ENCODE measurements around the gene OLIG2. TPM values are rescaled to one million over a fixed set of nuclear protein-coding genes. Genes with fewer than 3 reads are reported as not detected.

The OLIG2 gene
- polyA plus RNA-seq, 1 of the 3 experiments (the other 2 are of a cell fraction): not detected

GRCh38 chr21:33047231-33047630 is 21.5 kb downstream of the OLIG2 start:
- Histone ChIP-seq H3K27ac (ENCODE audit: low read depth in 2 of 2, low read length in 1 of 2) (no peak overlapping the region), H3K36me3 (replicated peaks in 1 of 2; ENCODE audit: control insufficient read depth in 1 of 2, insufficient read depth in 2 of 2, low read length in 1 of 2) (no peaks in the 10 kb centered on the region), H3K27me3 (ENCODE audit: insufficient read depth) (peaks cover 49% of the 10 kb centered on the region), H4K20me1 (ENCODE audit: insufficient read depth) (no peaks in the 10 kb centered on the region), H3K9me2 (no peaks in the 10 kb centered on the region), H3F3A (replicated peaks; ENCODE audit: insufficient read depth) (peaks cover 6% of the 10 kb centered on the region), H3K79me2 (ENCODE audit: insufficient read depth) (no peaks in the 10 kb centered on the region), H3K9me3 (no peaks in the 10 kb centered on the region), H3K4me1 (ENCODE audit: control insufficient read depth in 1 of 2, insufficient read depth in 2 of 2, low read depth in 1 of 2, low read length in 1 of 2) (peaks cover 0 to 10% of the 10 kb centered on the region in 2 experiments; a peak in 1 of 4 replicates), H2AFZ (ENCODE audit: low read depth) (no peak overlapping the region), H3K4me3 (ENCODE audit: low read depth in 2 of 2, low read length in 1 of 2) (no peak overlapping the region), H3K4me2 (no peak overlapping the region), H3K9ac (no peak overlapping the region)
- 10% methylated on average over 5 of the region's 5 CpGs for WGBS (ENCODE audit: low lambda C conversion rate)
- ChIA-PET POLR2A (no interaction called here), CTCF (interaction anchor here (1.3 kb wide), 1 partner anchor 8 kb away, joined by 3 read pairs; no protein-coding TSS in a partner anchor)
- no peak for DNase-seq
- TF ChIP-seq MAX (IDR thresholded peaks at IDR 0.05; ENCODE audit: low read depth) (no peak), GABPA (IDR thresholded peaks at IDR 0.05; ENCODE audit: low read depth) (no peak), FOSL2 (IDR thresholded peaks at IDR 0.05; ENCODE audit: borderline replicate concordance, low read depth) (peak; percentile 61; the same call in 1 of the 2 replicates), TCF12 (IDR thresholded peaks at IDR 0.05) (0 out of 2 replicates have a peak, but pooled peaks have one; percentile 12), USF1 (IDR thresholded peaks at IDR 0.05; ENCODE audit: borderline replicate concordance, low read depth) (no peak), JUND (IDR thresholded peaks at IDR 0.05) (peak; percentile 31; the same call in 1 of the 2 replicates), GATA2 (CRISPR knock-in tag; IDR thresholded peaks at IDR 0.05) (no peak), TAF1 (IDR thresholded peaks at IDR 0.05; ENCODE audit: borderline replicate concordance, low read depth, low read length) (no peak), NFIC (IDR thresholded peaks at IDR 0.05; ENCODE audit: borderline replicate concordance) (peak; percentile 76)

GRCh38 chr21:33051925-33052324 is 26.2 kb downstream of the OLIG2 start:
- Histone ChIP-seq H3K79me2 (ENCODE audit: insufficient read depth) (no peaks in the 10 kb centered on the region), H3K4me3 (ENCODE audit: low read depth in 2 of 2, low read length in 1 of 2) (no peak overlapping the region), H3K9ac (no peak overlapping the region), H3K9me3 (no peaks in the 10 kb centered on the region), H3K27me3 (ENCODE audit: insufficient read depth) (peaks cover 88% of the 10 kb centered on the region), H3K4me2 (no peak overlapping the region), H3K36me3 (replicated peaks in 1 of 2; ENCODE audit: control insufficient read depth in 1 of 2, insufficient read depth in 2 of 2, low read length in 1 of 2) (no peaks in the 10 kb centered on the region), H3K4me1 (ENCODE audit: control insufficient read depth in 1 of 2, insufficient read depth in 2 of 2, low read depth in 1 of 2, low read length in 1 of 2) (no peaks in the 10 kb centered on the region), H4K20me1 (ENCODE audit: insufficient read depth) (no peaks in the 10 kb centered on the region), H2AFZ (ENCODE audit: low read depth) (no peak overlapping the region), H3K27ac (ENCODE audit: low read depth in 2 of 2, low read length in 1 of 2) (no peak overlapping the region), H3F3A (replicated peaks; ENCODE audit: insufficient read depth) (no peaks in the 10 kb centered on the region), H3K9me2 (no peaks in the 10 kb centered on the region)
- WGBS (ENCODE audit: low lambda C conversion rate): 18% methylated on average over 16 of the region's 16 CpGs
- ChIA-PET POLR2A (no interaction called here), CTCF (no interaction called here)
- no peak for TF ChIP-seq NFIC (IDR thresholded peaks at IDR 0.05; ENCODE audit: borderline replicate concordance)
- TF ChIP-seq POLR2AphosphoS5 (IDR thresholded peaks at IDR 0.05; ENCODE audit: low read depth, low read length): no peak
- TF ChIP-seq USF1 (IDR thresholded peaks at IDR 0.05; ENCODE audit: borderline replicate concordance, low read depth): no peak
- TF ChIP-seq EZH2phosphoT487 (IDR thresholded peaks at IDR 0.05; ENCODE audit: borderline replicate concordance, low read depth): no peak
- no peak for DNase-seq

All from SK-N-SH (cell line).